HEK293T (cell line): ENCODE data around the gene TRRAP.

Experiments used
- ARNT ChIP-seq: fragments of 450-650 bp; IDR thresholded peaks from 2 replicates; pipeline ENCODE4 v1.6.1; 2017; ENCODE audit warnings: mild to moderate bottlenecking
- BHLHE40 ChIP-seq: fragments of 450-650 bp; IDR thresholded peaks from 2 replicates; pipeline ENCODE4 v1.6.1; 2016; ENCODE audit warnings: mild to moderate bottlenecking, moderate library complexity, borderline replicate concordance
- CTBP1 ChIP-seq: fragments of 450-650 bp; IDR thresholded peaks from 2 replicates; pipeline ENCODE4 v1.6.1; 2016; ENCODE audit warnings: borderline replicate concordance
- FOXA1 ChIP-seq: fragments of 450-650 bp; IDR thresholded peaks from 2 replicates; pipeline ENCODE4 v1.6.1; 2016; ENCODE audit warnings: mild to moderate bottlenecking
- FOXK2 ChIP-seq: fragments of 450-650 bp; IDR thresholded peaks from 2 replicates; pipeline ENCODE4 v1.6.1; 2016; ENCODE audit warnings: mild to moderate bottlenecking
- FOXM1 ChIP-seq: fragments of 450-650 bp; IDR thresholded peaks from 2 replicates; pipeline ENCODE4 v1.6.1; 2017; ENCODE audit warnings: mild to moderate bottlenecking, borderline replicate concordance
- HDGF ChIP-seq: fragments of 450-650 bp; IDR thresholded peaks from 2 replicates; pipeline ENCODE4 v1.6.1; 2017; ENCODE audit warnings: antibody characterized with exemption, borderline replicate concordance
- NFRKB ChIP-seq: fragments of 450-650 bp; IDR thresholded peaks from 2 replicates; pipeline ENCODE4 v1.6.1; 2016; ENCODE audit warnings: mild to moderate bottlenecking, moderate library complexity
- SP1 ChIP-seq: fragments of 450-650 bp; IDR thresholded peaks from 2 replicates; pipeline ENCODE4 v1.6.1; 2017
- SUZ12 ChIP-seq: fragments of 450-650 bp; IDR thresholded peaks from 2 replicates; pipeline ENCODE4 v1.6.1; 2016; ENCODE audit warnings: mild to moderate bottlenecking
- TARDBP ChIP-seq: fragments of 450-650 bp; IDR thresholded peaks from 2 replicates; pipeline ENCODE4 v1.6.1; 2016
- ZNF384 ChIP-seq: fragments of 450-650 bp; IDR thresholded peaks from 2 replicates; pipeline ENCODE4 v1.6.1; 2016

- TF ChIP-seq SP1: no peak
- TF ChIP-seq NFRKB: no peak
- TF ChIP-seq FOXK2: no peak
- no peak for TF ChIP-seq FOXM1
- TF ChIP-seq BHLHE40: no peak
- TF ChIP-seq SUZ12: no peak
- no peak for TF ChIP-seq TARDBP
- no peak for TF ChIP-seq ARNT
- no peak for TF ChIP-seq FOXA1
- TF ChIP-seq ZNF384: no peak
- no peak for TF ChIP-seq CTBP1
- no peak for TF ChIP-seq HDGF
These were observed 152.1 kb downstream of the TRRAP start for GRCh38 chr7:99030457-99030856.
